Endothelial cell of umbilical vein (primary cell): ENCODE results near the gene SLFN14. TPM values are rescaled to one million over a fixed set of nuclear protein-coding genes. Genes with fewer than 3 reads are reported as not detected.
A peak's percentile ranks its signal among the peaks of the same experiment; 100 is the strongest.

ENCODE experiments used
- BruUV-seq: library from RNA; stranded (reverse); fragments of 400-500 nt; replicated peaks from 2 replicates; lab custom pipeline; 2021; lab: Mats Ljungman, UMichigan
- CTCF ChIA-PET: fragments of 300-600, 350-600 bp; sonication (Branson Sonifier 250); formaldehyde crosslinking; loops from one replicate; lab custom pipeline; 2021; ENCODE audit warnings: antibody characterized with exemption, inconsistent platforms; lab: Charles Lee
- POLR2A ChIA-PET: fragments of 300-600, 350-600 bp; sonication (Branson Sonifier 250); formaldehyde crosslinking; loops from one replicate; lab custom pipeline; 2021; ENCODE audit warnings: antibody characterized with exemption, inconsistent platforms; lab: Charles Lee
- DNase-seq: peaks from one replicate; pipeline ENCODE4 v3.0.0-alpha.2; 2011; ENCODE audit warnings: low read depth, low spot score
- FAIRE-seq: peaks from 2 replicates; lab custom pipeline; 2011; peaks lifted over from hg19 to GRCh38; lab: Jason Lieb, UNC
- H2AFZ ChIP-seq: 2 replicates; pipeline ENCODE4 v1.6.0; 2012; ENCODE audit warnings: low read depth, low read length, control low read depth, inconsistent platforms
- H3K27ac ChIP-seq: 2 replicates; pipeline ENCODE4 v1.5.1; 2011; ENCODE audit warnings: low read depth, mild to moderate bottlenecking, control low read depth, low read length, moderate library complexity; ENCODE audit not compliant: insufficient read depth
- H3K27me3 ChIP-seq, 2 experiments: 2 replicates each; pipeline versions ENCODE4 v1.6.0 to v1.6.1; 2011; ENCODE audit warnings: low read length in 2 of 2, mixed read lengths in 1 of 2; ENCODE audit not compliant: control insufficient read depth in 2 of 2, insufficient read depth in 2 of 2
- H3K36me3 ChIP-seq, 2 experiments: 2 replicates in 1 of 2; 3 replicates in 1 of 2; pipeline ENCODE4 v1.5.1; 2011; ENCODE audit warnings: low read length in 2 of 2, mild to moderate bottlenecking in 1 of 2, moderate library complexity in 1 of 2; ENCODE audit not compliant: control insufficient read depth in 2 of 2, insufficient read depth in 2 of 2; ENCODE audit errors: extremely low read depth in 1 of 2
- H3K4me1 ChIP-seq: 3 replicates; pipeline ENCODE4 v1.5.1; 2011; ENCODE audit warnings: mild to moderate bottlenecking, low read length; ENCODE audit not compliant: control insufficient read depth, insufficient read depth; ENCODE audit errors: extremely low read depth
- H3K4me2 ChIP-seq: 2 replicates; pipeline ENCODE4 v1.6.1; 2011; ENCODE audit warnings: low read length, control low read depth, mixed read lengths; ENCODE audit not compliant: insufficient read depth
- H3K4me3 ChIP-seq, 3 experiments: fragments of 200-600 bp in 1 of 3; sonication (generic), shearing (Covaris generic) in 1 of 3; replicated peaks in 1 of 3; 2 replicates each; pipeline ENCODE4 v1.5.1; 2011 to 2016; ENCODE audit warnings: control low read depth in 3 of 3, low read length in 3 of 3, mild to moderate bottlenecking in 2 of 3, inconsistent platforms in 1 of 3, low read depth in 1 of 3, moderate library complexity in 1 of 3; ENCODE audit not compliant: insufficient read depth in 1 of 3
- H3K79me2 ChIP-seq: 2 replicates; pipeline ENCODE4 v1.6.0; 2012; ENCODE audit warnings: low read length, inconsistent platforms; ENCODE audit not compliant: control insufficient read depth, insufficient read depth
- H3K9ac ChIP-seq: replicated peaks from 2 replicates; pipeline ENCODE3; 2011; ENCODE audit warnings: low read length, control low read depth; ENCODE audit not compliant: insufficient read depth; ENCODE audit errors: extremely low read depth
- H3K9me1 ChIP-seq: replicated peaks from 3 replicates; pipeline ENCODE4 v1.6.0; 2011; ENCODE audit warnings: mild to moderate bottlenecking, low read length; ENCODE audit not compliant: control insufficient read depth, insufficient read depth; ENCODE audit errors: extremely low read depth
- H3K9me3 ChIP-seq: replicated peaks from 2 replicates; pipeline ENCODE4 v1.5.1; 2012; ENCODE audit warnings: low read length, inconsistent platforms; ENCODE audit not compliant: control insufficient read depth, insufficient read depth
- H4K20me1 ChIP-seq: replicated peaks from 2 replicates; pipeline ENCODE3; 2011; ENCODE audit warnings: mild to moderate bottlenecking, low read length; ENCODE audit not compliant: control insufficient read depth, insufficient read depth; ENCODE audit errors: extremely low read depth
- EZH2 ChIP-seq: IDR thresholded peaks from 2 replicates; pipeline ENCODE4 v1.6.1; 2012; ENCODE audit warnings: borderline replicate concordance, low read depth, mild to moderate bottlenecking, moderate library complexity, low read length, inconsistent platforms; ENCODE audit not compliant: severe bottlenecking
- FOS ChIP-seq: IDR thresholded peaks from 2 replicates; pipeline ENCODE4 v1.6.1; 2011; ENCODE audit warnings: mild to moderate bottlenecking, low read length, moderate library complexity, borderline replicate concordance; ENCODE audit not compliant: insufficient read depth
- GATA2 ChIP-seq: IDR thresholded peaks from 2 replicates; pipeline ENCODE4 v1.7.0; 2011; ENCODE audit warnings: low read depth, mild to moderate bottlenecking, moderate library complexity, mixed read lengths, low read length; ENCODE audit not compliant: insufficient read length, insufficient read depth
- MAX ChIP-seq: IDR thresholded peaks from 2 replicates; pipeline ENCODE4 v1.6.1; 2011; ENCODE audit not compliant: insufficient read depth, insufficient read length
- MYC ChIP-seq: IDR thresholded peaks from one replicate; pipeline ENCODE4 v1.6.1; 2011; ENCODE audit warnings: mild to moderate bottlenecking, low read depth, low read length
- POLR2A ChIP-seq: IDR thresholded peaks from 2 replicates; pipeline ENCODE4 v1.6.1; 2012; ENCODE audit warnings: low read depth, mild to moderate bottlenecking, control low read depth, low read length
- POLR2AphosphoS5 ChIP-seq: IDR thresholded peaks from 2 replicates; pipeline ENCODE4 v1.6.1; 2012; ENCODE audit warnings: low read depth, mild to moderate bottlenecking, control low read depth, low read length, moderate library complexity; ENCODE audit not compliant: insufficient read depth
- dilution Hi-C: fragments of 300-500 bp; cut with MboI; formaldehyde crosslinking; loops from one replicate; pipeline ENCODE4 v1.15.0; 2019; ENCODE audit warnings: low sequenced_read_pairs; ENCODE audit not compliant: extremely low pct_ligation_motif_present
- intact Hi-C: fragments of 100-400 bp; cut with micrococcal nuclease; formaldehyde crosslinking; loops from one replicate; pipeline ENCODE4 v1.10.0; 2022
- polyA plus RNA-seq, 4 experiments: library from polyadenylated mRNA; depleted of rRNA in 3 of 4; stranded (reverse) in 3 of 4; unstranded in 1 of 4; fragments of >200 nt; gene quantifications; 2 replicates each; pipeline versions ENCODE4 v1.2.1 to v1.2.3, GENCODE V29; 2011 to 2012; ENCODE audit warnings: missing spikeins in 1 of 4
- total RNA-seq: library from RNA; stranded (reverse); gene quantifications from 2 replicates; pipeline ENCODE4 v1.2.3, GENCODE V29; 2021

SLFN14 gene
- total and polyA plus RNA-seq, 2 donors (not counting 3 experiments of a cell fraction or from before 2014, with no cell fraction given): not detected

- Histone ChIP-seq H3K27me3 (no peaks in the 10 kb centered on the region), H3K9me1 (no peaks in the 10 kb centered on the region), H2AFZ (no peak overlapping the region), H3K27ac (no peak overlapping the region), H3K4me1 (peaks cover 12% of the 10 kb centered on the region), H3K36me3 (peaks cover 2% of the 10 kb centered on the region in 2 experiments), H3K4me3 (no peak overlapping the region), H4K20me1 (no peaks in the 10 kb centered on the region), H3K9me3 (no peaks in the 10 kb centered on the region), H3K9ac (no peak overlapping the region), H3K79me2 (peaks cover 8% of the 10 kb centered on the region), H3K4me2 (no peak overlapping the region)
- POLR2A ChIA-PET: interaction anchor here (0.6 kb wide), 1 partner anchor 29 kb away, joined by 5 read pairs; no protein-coding TSS in a partner anchor
- TF ChIP-seq MYC (no peak), EZH2 (no peak), POLR2AphosphoS5 (no peak), GATA2 (no peak), MAX (no peak), FOS (no peak), POLR2A (no peak)
- intact Hi-C loops: no loop called here
- FAIRE-seq: no peak
- CTCF ChIA-PET: interaction anchor here (0.8 to 1.2 kb wide), 2 partner anchors 10 to 29 kb away, joined by 4 to 5 read pairs; no protein-coding TSS in a partner anchor
- dilution Hi-C loops: no loop called here
- BruUV-seq: no TSS peak
- DNase-seq: no peak
Observed at GRCh38 chr17:35575759-35576158, 15.1 kb upstream of the SLFN14 start.

GRCh38 chr17:35569405-35569804, 8.8 kb upstream of the SLFN14 start:
- DNase-seq (no peak), FAIRE-seq (no peak)
- dilution Hi-C loops (no loop called here), intact Hi-C loops (no loop called here)
- Histone ChIP-seq H3K9me3 (no peaks in the 10 kb centered on the region), H3K27me3 (peaks cover 4 to 7% of the 10 kb centered on the region in 2 experiments), H3K27ac (no peak overlapping the region), H3K9ac (no peak overlapping the region), H4K20me1 (no peaks in the 10 kb centered on the region), H3K36me3 (peaks cover under 1 to 2% of the 10 kb centered on the region in 2 experiments), H2AFZ (no peak overlapping the region), H3K9me1 (no peaks in the 10 kb centered on the region), H3K4me2 (peak overlapping the region; percentile 94), H3K79me2 (peaks cover 30% of the 10 kb centered on the region), H3K4me3 (peak overlapping the region in 1 of 3 experiments; percentile 94), H3K4me1 (peaks cover 10% of the 10 kb centered on the region)
- TF ChIP-seq MAX (no peak), GATA2 (no peak), POLR2A (no peak)
- POLR2A ChIA-PET: no interaction called here
- CTCF ChIA-PET: no interaction called here
- BruUV-seq: no TSS peak
